Measurements from ENCODE around the gene SLC22A12. TPM values are rescaled to one million over a fixed set of nuclear protein-coding genes. Genes with fewer than 3 reads are reported as not detected.

Gene SLC22A12
- polyA plus RNA-seq, 1 experiment: not detected

DNA sequence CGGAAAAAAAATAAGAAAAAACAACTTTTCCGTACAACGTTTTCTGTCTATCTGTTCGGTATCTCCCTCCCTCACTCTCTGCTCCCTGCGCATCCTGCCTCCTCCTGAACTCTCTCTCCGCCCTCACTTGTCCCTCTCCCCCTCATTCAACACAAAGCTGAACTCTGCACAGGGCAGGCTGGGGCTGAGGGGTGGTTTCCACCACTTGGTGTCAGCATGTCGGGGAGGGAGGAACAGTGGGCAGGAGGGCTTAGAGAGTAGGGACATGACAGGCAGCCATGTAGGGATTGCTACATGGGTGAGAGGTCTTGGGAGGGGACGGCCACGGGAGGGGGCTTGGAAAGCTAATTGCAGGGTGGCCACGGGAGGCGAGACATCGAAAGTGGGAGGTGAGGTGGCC is 17.6 kb downstream of the SLC22A12 start:
- DNase-seq (ENCODE audit: low read depth, low spot score): no peak
- no peak overlapping the region for H3K4me3 ChIP-seq (ENCODE audit: low read depth, low read length)
- TF ChIP-seq, protein P1, sequence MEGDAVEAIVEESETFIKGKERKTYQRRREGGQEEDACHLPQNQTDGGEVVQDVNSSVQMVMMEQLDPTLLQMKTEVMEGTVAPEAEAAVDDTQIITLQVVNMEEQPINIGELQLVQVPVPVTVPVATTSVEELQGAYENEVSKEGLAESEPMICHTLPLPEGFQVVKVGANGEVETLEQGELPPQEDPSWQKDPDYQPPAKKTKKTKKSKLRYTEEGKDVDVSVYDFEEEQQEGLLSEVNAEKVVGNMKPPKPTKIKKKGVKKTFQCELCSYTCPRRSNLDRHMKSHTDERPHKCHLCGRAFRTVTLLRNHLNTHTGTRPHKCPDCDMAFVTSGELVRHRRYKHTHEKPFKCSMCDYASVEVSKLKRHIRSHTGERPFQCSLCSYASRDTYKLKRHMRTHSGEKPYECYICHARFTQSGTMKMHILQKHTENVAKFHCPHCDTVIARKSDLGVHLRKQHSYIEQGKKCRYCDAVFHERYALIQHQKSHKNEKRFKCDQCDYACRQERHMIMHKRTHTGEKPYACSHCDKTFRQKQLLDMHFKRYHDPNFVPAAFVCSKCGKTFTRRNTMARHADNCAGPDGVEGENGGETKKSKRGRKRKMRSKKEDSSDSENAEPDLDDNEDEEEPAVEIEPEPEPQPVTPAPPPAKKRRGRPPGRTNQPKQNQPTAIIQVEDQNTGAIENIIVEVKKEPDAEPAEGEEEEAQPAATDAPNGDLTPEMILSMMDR (IDR thresholded peaks at IDR 0.05; ENCODE audit: low read depth, low read length): no peak
- POLR2A ChIA-PET: no interaction called here
- H3K9me3 ChIP-seq (ENCODE audit: control insufficient read depth, insufficient read depth, low read length): no peaks in the 10 kb centered on the region; the same call in 1 of the 2 replicates
- H3K27ac ChIP-seq (ENCODE audit: low read depth, low read length): no peak overlapping the region
- CTCF ChIA-PET: no interaction called here
- H3K27me3 ChIP-seq (ENCODE audit: control insufficient read depth, insufficient read depth, low read length): peaks cover 43% of the 10 kb centered on the region

DNA sequence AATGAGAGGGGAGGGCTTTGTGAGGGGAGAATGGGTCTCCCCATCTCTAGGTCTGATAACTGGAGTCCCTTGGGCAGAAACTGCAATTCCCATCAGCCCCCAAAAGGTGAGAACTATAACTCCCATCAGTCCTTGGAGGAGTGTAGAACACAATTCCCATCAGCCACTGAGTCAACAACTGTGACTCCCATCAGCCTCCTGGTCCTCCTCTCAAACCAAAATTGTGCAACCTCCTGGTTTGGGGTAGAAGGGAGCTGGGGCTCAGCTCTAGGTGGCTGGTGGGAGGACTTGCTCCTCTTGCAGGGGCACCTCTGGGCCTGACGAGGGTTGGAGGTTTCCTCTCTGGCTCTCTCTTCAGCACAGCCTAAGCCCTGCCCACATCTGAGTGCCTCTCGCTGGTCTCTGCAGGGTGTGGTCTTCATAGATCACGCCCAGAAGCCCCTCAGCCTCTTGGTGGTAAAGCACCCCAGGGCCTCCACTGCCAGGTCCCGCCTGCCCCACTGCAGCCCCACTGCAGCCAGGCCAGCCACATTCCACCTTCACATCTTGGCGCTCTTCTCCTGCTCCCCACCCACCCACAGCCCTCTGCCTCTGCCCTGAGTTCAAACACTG is 18.5 kb downstream of the SLC22A12 start:
- DNase-seq (ENCODE audit: low read depth, low spot score): no peak

DNA sequence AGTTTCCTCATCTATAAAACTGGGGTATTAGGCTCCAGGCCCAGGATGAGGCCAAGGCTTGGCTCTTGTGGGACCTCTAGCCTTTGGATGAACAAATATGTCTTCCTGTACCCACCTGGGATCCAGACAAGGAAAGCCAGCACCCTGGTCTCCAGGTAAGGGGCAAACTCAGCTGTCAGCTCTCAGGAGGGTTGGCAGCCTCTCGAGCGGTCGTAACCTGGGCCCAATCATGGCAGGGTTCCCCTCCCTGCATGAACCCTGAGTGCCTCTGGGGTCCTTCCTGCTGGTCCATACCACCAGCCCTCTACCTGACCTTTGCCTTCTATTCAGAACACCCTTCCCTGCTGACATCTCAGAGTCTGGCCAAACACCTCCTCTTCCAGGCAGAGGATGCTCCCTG is 19.6 kb downstream of the SLC22A12 start:
- H3K27me3 ChIP-seq (ENCODE audit: control insufficient read depth, insufficient read depth, low read length): peaks cover 34% of the 10 kb centered on the region
- POLR2A ChIA-PET: no interaction called here
- no peaks in the 10 kb centered on the region; the same call in 1 of the 2 replicates for H3K9me3 ChIP-seq (ENCODE audit: control insufficient read depth, insufficient read depth, low read length)
- no peak overlapping the region for H3K4me3 ChIP-seq (ENCODE audit: low read depth, low read length)
- no peak overlapping the region for H3K27ac ChIP-seq (ENCODE audit: low read depth, low read length)
- TF ChIP-seq, protein P1 (IDR thresholded peaks at IDR 0.05; ENCODE audit: low read depth, low read length): no peak
- CTCF ChIA-PET: no interaction called here
- no peak for DNase-seq (ENCODE audit: low read depth, low spot score)

More for the DNA sequence above, 18.5 kb downstream of the SLC22A12 start:
- Histone ChIP-seq H3K4me3 (ENCODE audit: low read depth, low read length) (no peak overlapping the region), H3K27ac (ENCODE audit: low read depth, low read length) (no peak overlapping the region), H3K27me3 (ENCODE audit: control insufficient read depth, insufficient read depth, low read length) (peaks cover 41% of the 10 kb centered on the region), H3K9me3 (ENCODE audit: control insufficient read depth, insufficient read depth, low read length) (no peaks in the 10 kb centered on the region; the same call in 1 of the 2 replicates)
- ChIA-PET POLR2A (interaction anchor here (0.6 kb wide), 2 partner anchors 77 to 131 kb away, joined by 3 to 5 read pairs; no protein-coding TSS in a partner anchor), CTCF (interaction anchor here (1.1 kb wide), 1 partner anchor 79 kb away, joined by 4 read pairs; no protein-coding TSS in a partner anchor)
- TF ChIP-seq, protein P1 (IDR thresholded peaks at IDR 0.05; ENCODE audit: low read depth, low read length): no peak

DNA sequence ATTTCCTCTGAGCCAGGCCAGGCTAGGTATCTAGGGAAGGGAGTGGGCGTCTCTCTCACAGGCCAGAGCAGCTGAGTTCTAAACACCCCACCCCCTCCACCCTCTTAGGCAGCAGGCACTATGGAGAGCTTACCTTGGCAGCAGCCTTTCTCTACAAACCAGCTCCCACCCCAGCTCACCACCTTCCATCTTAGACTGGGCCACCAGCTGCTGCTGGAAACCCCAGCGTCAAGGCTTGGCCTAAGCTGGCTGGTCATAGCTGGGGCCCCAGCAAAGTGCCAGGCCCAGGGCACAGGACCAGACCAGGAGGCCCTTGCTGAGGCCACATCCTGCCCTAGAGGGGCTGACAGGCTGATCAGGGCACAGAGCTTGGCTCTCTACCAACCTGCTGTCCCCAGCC is 20.2 kb downstream of the SLC22A12 start:
- CTCF ChIA-PET: interaction anchor here (0.8 kb wide), 1 partner anchor 78 kb away, joined by 3 read pairs; no protein-coding TSS in a partner anchor

More for the DNA sequence above, 20.2 kb downstream of the SLC22A12 start:
- H3K9me3 ChIP-seq (ENCODE audit: control insufficient read depth, insufficient read depth, low read length): no peaks in the 10 kb centered on the region; the same call in 1 of the 2 replicates
- H3K27me3 ChIP-seq (ENCODE audit: control insufficient read depth, insufficient read depth, low read length): peaks cover 28% of the 10 kb centered on the region
- DNase-seq (ENCODE audit: low read depth, low spot score): no peak
- H3K27ac ChIP-seq (ENCODE audit: low read depth, low read length): no peak overlapping the region
- no peak overlapping the region for H3K4me3 ChIP-seq (ENCODE audit: low read depth, low read length)
- POLR2A ChIA-PET: no interaction called here
- TF ChIP-seq, protein P1 (IDR thresholded peaks at IDR 0.05; ENCODE audit: low read depth, low read length): no peak
